Measurements from ENCODE around the gene GMEB2. TPM values are rescaled to one million over a fixed set of nuclear protein-coding genes. Genes with fewer than 3 reads are reported as not detected.

GMEB2 gene
- polyA plus RNA-seq, 1 of the 3 experiments (the other 2 are of a cell fraction), result 6.5 TPM

GRCh38 chr20:63639093-63639975, 12.4 kb upstream of the GMEB2 start:
- CTCF ChIA-PET, result no interaction called here
- Histone ChIP-seq H4K20me1 (ENCODE audit: insufficient read depth) (peaks cover 8% of the 10 kb centered on the region; the same call in 1 of the 2 replicates), H3K4me2 (no peak overlapping the region), H3K36me3 (replicated peaks in 1 of 2; ENCODE audit: control insufficient read depth in 1 of 2, insufficient read depth in 2 of 2, low read length in 1 of 2) (no peaks in the 10 kb centered on the region), H3K4me1 (ENCODE audit: control insufficient read depth in 1 of 2, insufficient read depth in 2 of 2, low read depth in 1 of 2, low read length in 1 of 2) (peaks cover 0 to 13% of the 10 kb centered on the region in 2 experiments; a peak in 1 of 4 replicates), H3K9ac (no peak overlapping the region), H3F3A (replicated peaks; ENCODE audit: insufficient read depth) (peaks cover 6% of the 10 kb centered on the region), H3K79me2 (ENCODE audit: insufficient read depth) (no peaks in the 10 kb centered on the region), H3K27me3 (ENCODE audit: insufficient read depth) (no peaks in the 10 kb centered on the region), H3K9me2 (no peaks in the 10 kb centered on the region), H3K27ac (ENCODE audit: low read depth in 2 of 2, low read length in 1 of 2) (no peak overlapping the region), H3K9me3 (no peaks in the 10 kb centered on the region), H2AFZ (ENCODE audit: low read depth) (no peak overlapping the region), H3K4me3 (ENCODE audit: low read depth in 2 of 2, low read length in 1 of 2) (no peak overlapping the region)
- DNase-seq, result no peak
- TF ChIP-seq TAF1 (IDR thresholded peaks at IDR 0.05; ENCODE audit: borderline replicate concordance, low read depth, low read length), result no peak
- TF ChIP-seq GATA2 (CRISPR knock-in tag; IDR thresholded peaks at IDR 0.05), result no peak
- TF ChIP-seq ELF1 (IDR thresholded peaks at IDR 0.05), result no peak
- TF ChIP-seq, protein P1, sequence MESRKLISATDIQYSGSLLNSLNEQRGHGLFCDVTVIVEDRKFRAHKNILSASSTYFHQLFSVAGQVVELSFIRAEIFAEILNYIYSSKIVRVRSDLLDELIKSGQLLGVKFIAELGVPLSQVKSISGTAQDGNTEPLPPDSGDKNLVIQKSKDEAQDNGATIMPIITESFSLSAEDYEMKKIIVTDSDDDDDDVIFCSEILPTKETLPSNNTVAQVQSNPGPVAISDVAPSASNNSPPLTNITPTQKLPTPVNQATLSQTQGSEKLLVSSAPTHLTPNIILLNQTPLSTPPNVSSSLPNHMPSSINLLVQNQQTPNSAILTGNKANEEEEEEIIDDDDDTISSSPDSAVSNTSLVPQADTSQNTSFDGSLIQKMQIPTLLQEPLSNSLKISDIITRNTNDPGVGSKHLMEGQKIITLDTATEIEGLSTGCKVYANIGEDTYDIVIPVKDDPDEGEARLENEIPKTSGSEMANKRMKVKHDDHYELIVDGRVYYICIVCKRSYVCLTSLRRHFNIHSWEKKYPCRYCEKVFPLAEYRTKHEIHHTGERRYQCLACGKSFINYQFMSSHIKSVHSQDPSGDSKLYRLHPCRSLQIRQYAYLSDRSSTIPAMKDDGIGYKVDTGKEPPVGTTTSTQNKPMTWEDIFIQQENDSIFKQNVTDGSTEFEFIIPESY (IDR thresholded peaks at IDR 0.05; ENCODE audit: borderline replicate concordance, low read depth), result no peak
- TF ChIP-seq, protein P2, sequence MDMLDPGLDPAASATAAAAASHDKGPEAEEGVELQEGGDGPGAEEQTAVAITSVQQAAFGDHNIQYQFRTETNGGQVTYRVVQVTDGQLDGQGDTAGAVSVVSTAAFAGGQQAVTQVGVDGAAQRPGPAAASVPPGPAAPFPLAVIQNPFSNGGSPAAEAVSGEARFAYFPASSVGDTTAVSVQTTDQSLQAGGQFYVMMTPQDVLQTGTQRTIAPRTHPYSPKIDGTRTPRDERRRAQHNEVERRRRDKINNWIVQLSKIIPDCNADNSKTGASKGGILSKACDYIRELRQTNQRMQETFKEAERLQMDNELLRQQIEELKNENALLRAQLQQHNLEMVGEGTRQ (IDR thresholded peaks at IDR 0.05; ENCODE audit: borderline replicate concordance, low read depth, low read length), result no peak
- WGBS (ENCODE audit: low lambda C conversion rate), result 85% methylated on average over 12 of the region's 15 CpGs
- POLR2A ChIA-PET, result no interaction called here

DNA sequence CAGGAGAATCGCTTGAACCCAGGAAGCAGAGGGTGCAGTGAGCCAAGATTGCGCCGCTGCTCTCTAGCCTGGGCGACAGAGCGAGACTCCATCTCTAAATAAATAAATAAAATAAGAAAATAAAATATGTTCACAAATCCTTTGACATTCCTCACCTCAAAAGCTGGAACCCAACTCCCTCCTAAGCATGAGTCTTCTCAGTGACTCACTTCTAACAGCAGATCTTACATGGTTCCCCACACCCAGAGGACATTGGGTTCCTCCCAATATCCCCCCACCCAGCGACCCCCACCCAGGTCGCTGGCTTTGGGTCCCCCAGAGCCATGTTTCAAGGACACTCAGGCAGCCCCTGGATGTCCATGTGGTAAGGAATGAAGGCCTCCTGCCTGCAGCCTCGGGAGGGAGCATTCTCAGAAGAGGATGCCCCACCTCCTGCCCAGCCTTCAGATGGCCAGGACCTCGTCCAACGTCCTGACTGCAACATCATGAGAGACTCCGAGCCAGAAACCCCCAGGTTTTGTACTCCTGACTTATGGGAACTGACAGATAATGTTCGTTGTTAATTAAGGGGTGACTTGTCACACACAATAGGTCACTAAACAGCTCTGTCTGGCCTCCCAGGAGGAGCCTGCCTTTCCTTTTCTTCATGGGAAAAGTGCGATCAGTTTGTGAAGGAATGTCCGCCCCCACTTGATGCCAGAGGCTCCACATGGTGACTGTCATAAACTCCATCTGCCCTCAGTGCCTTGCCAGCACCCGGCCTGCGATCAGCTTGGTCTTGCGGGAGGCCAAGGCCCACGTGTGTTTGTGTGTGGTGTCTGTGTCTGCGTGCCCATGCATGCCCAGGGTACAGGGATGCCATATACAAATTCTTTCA, 10.1 kb upstream of the GMEB2 start:
- CTCF ChIA-PET, result interaction anchor here (1.2 to 2.1 kb wide), 2 partner anchors 8 to 99 kb away, joined by 4 read pairs; partner anchors contain the start of gene PTK6
- POLR2A ChIA-PET, result no interaction called here
- H3K9me2 ChIP-seq, result no peaks in the 10 kb centered on the region
- no peak overlapping the region for H2AFZ ChIP-seq (ENCODE audit: low read depth)
- no peak for DNase-seq
- no peak overlapping the region for H3K9ac ChIP-seq
- peaks cover 6% of the 10 kb centered on the region for H3F3A ChIP-seq (replicated peaks; ENCODE audit: insufficient read depth)
- H3K27ac ChIP-seq (ENCODE audit: low read depth in 2 of 2, low read length in 1 of 2), result no peak overlapping the region
- H3K36me3 ChIP-seq (replicated peaks in 1 of 2; ENCODE audit: control insufficient read depth in 1 of 2, insufficient read depth in 2 of 2, low read length in 1 of 2), result no peaks in the 10 kb centered on the region
- H3K4me2 ChIP-seq, result no peak overlapping the region
- no peaks in the 10 kb centered on the region for H3K9me3 ChIP-seq
- 81% methylated on average over 15 of the region's 19 CpGs for WGBS (ENCODE audit: low lambda C conversion rate)
- H3K79me2 ChIP-seq (ENCODE audit: insufficient read depth), result no peaks in the 10 kb centered on the region
- no peak overlapping the region for H3K4me3 ChIP-seq (ENCODE audit: low read depth in 2 of 2, low read length in 1 of 2)
- H3K4me1 ChIP-seq (ENCODE audit: control insufficient read depth in 1 of 2, insufficient read depth in 2 of 2, low read depth in 1 of 2, low read length in 1 of 2), result peaks cover 0 to 5% of the 10 kb centered on the region in 2 experiments; a peak in 1 of 4 replicates
- H4K20me1 ChIP-seq (ENCODE audit: insufficient read depth), result no peaks in the 10 kb centered on the region
- H3K27me3 ChIP-seq (ENCODE audit: insufficient read depth), result no peaks in the 10 kb centered on the region
- no peak for TF ChIP-seq MAX (IDR thresholded peaks at IDR 0.05; ENCODE audit: low read depth)
- no peak for TF ChIP-seq CTCF (IDR thresholded peaks at IDR 0.05)
- TF ChIP-seq JUND (IDR thresholded peaks at IDR 0.05), result no peak
- TF ChIP-seq FOSL2 (IDR thresholded peaks at IDR 0.05; ENCODE audit: borderline replicate concordance, low read depth), result no peak
- TF ChIP-seq, protein P2 (IDR thresholded peaks at IDR 0.05; ENCODE audit: borderline replicate concordance, low read depth, low read length), result no peak
- no peak for TF ChIP-seq EZH2phosphoT487 (IDR thresholded peaks at IDR 0.05; ENCODE audit: borderline replicate concordance, low read depth)
- no peak for TF ChIP-seq REST (IDR thresholded peaks at IDR 0.05; ENCODE audit: low read depth, low read length)
- no peak for TF ChIP-seq FOXJ3 (CRISPR knock-in tag; IDR thresholded peaks at IDR 0.05)
- no peak for TF ChIP-seq POLR2AphosphoS5 (IDR thresholded peaks at IDR 0.05; ENCODE audit: low read depth, low read length)
